NCI-H2107 treated with DMSO at 0.1 percent for 48 hours (cell line): ENCODE measurements around the gene PAQR3.

Source experiments
- DNase-seq: peaks from one replicate; lab custom pipeline; 2025; ENCODE audit not compliant: unreplicated experiment; lab: John Stamatoyannopoulos, UW

The PAQR3 gene

GRCh38 chr4:78863991-78864390 lies 75.2 kb downstream of the PAQR3 start:
- DNase-seq, result no peak

- DNase-seq, result no peak
These were observed 75.9 kb downstream of the PAQR3 start for GRCh38 chr4:78863254-78863869.

- no peak for DNase-seq
These were observed 76.9 kb downstream of the PAQR3 start for GRCh38 chr4:78862314-78862737.
